ENCODE measurements around the gene XPR1. TPM values are rescaled to one million over a fixed set of nuclear protein-coding genes. Genes with fewer than 3 reads are reported as not detected.

Gene XPR1
- total and polyA plus RNA-seq, 10 of the 15 experiments (the other 5 are each of a cell fraction or from before 2014, with no cell fraction given): 1.1 to 33.9 (median 11.3) TPM

DNA sequence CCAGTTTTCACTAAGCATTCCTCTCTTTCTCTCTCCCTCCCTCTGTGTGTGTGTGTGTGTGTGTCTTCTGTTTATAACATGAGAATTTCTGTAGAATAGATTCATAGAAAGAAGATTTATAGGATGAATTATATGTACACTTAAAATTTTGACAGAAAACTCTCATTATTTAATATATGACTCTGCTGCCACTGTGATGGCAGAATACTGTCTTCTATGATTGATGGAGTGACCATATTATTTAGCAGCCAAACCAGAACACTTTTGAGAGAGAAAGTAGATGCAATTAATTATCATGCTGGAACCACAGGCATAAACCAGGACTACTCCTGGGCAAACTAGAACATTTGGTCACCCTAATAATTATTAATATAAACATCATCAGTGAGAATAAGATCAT, 34.3 kb upstream of the XPR1 start:
- no peak overlapping the region for H3K4me2 ChIP-seq (ENCODE audit: control insufficient read depth, insufficient read depth)
- RAD21 ChIA-PET (ENCODE audit: unreplicated experiment): no interaction called here
- POLR2A ChIA-PET: no interaction called here
- FAIRE-seq: no peak
- H3K27ac ChIP-seq (ENCODE audit: control insufficient read depth, insufficient read depth): no peak overlapping the region
- no peak for ATAC-seq
- no peaks in the 10 kb centered on the region for H3K36me3 ChIP-seq (ENCODE audit: control insufficient read depth in 2 of 2, insufficient read depth in 2 of 2, low read length in 1 of 2)
- no peak for DNase-seq (ENCODE audit: low read depth, low spot score)
- SMC1A ChIA-PET (ENCODE audit: uncharacterized antibody, unreplicated experiment): no interaction called here
- no TSS peak for BruUV-seq (replicated peaks)
- intact Hi-C loops (cut with micrococcal nuclease; ENCODE audit: unreplicated experiment) (no loop called here), in situ Hi-C loops (cut with MboI) (no loop called here)
- H3K9me3 ChIP-seq (replicated peaks; ENCODE audit: control insufficient read depth, insufficient read depth, low read length): no peaks in the 10 kb centered on the region
- no peak overlapping the region for H3K9ac ChIP-seq (ENCODE audit: control insufficient read depth, insufficient read depth, low read length)
- CTCF ChIA-PET: no interaction called here
- no peak overlapping the region for H2AFZ ChIP-seq (ENCODE audit: control insufficient read depth, low read depth, low read length)
- H3K27me3 ChIP-seq (replicated peaks in 1 of 2; ENCODE audit: control insufficient read depth in 2 of 2, insufficient read depth in 2 of 2, low read length in 1 of 2): no peaks in the 10 kb centered on the region
- H4K20me1 ChIP-seq (ENCODE audit: control insufficient read depth, insufficient read depth): no peaks in the 10 kb centered on the region
- H3K4me3 ChIP-seq: no peak overlapping the region
- no peak for TF ChIP-seq ZNF207 (IDR thresholded peaks at IDR 0.05; ENCODE audit: borderline replicate concordance)
- no peak for TF ChIP-seq MEF2A (IDR thresholded peaks at IDR 0.05; ENCODE audit: insufficient read depth, low read depth, low read length)
- TF ChIP-seq ZSCAN29 (IDR thresholded peaks at IDR 0.05): no peak
- TF ChIP-seq E4F1 (IDR thresholded peaks at IDR 0.05; ENCODE audit: borderline replicate concordance, partially characterized antibody): no peak
- no peak for TF ChIP-seq NR2F1 (conservative IDR thresholded peaks at IDR 0.05)
- no peak for TF ChIP-seq POLR2AphosphoS2 (IDR thresholded peaks at IDR 0.05; ENCODE audit: low read depth, low read length)
- TF ChIP-seq YY1 (IDR thresholded peaks at IDR 0.05; ENCODE audit: low read depth, low read length): no peak
- TF ChIP-seq LARP7 (IDR thresholded peaks at IDR 0.05): no peak
- TF ChIP-seq CHD2 (IDR thresholded peaks at IDR 0.05; ENCODE audit: borderline replicate concordance, low read depth, low read length): no peak
- TF ChIP-seq BRCA1 (IDR thresholded peaks at IDR 0.05; ENCODE audit: low read depth, low read length): no peak
- no peak for TF ChIP-seq SUPT20H (IDR thresholded peaks at IDR 0.05; ENCODE audit: borderline replicate concordance, control insufficient read depth, low read depth, low read length)
- TF ChIP-seq SREBF1 (IDR thresholded peaks at IDR 0.05; ENCODE audit: low read length): no peak
- TF ChIP-seq MTA3 (IDR thresholded peaks at IDR 0.05; ENCODE audit: borderline replicate concordance, low read length): no peak
- no peak for TF ChIP-seq TCF12 (IDR thresholded peaks at IDR 0.05; ENCODE audit: low read depth, low read length)
- no peak for TF ChIP-seq NR2C2 (IDR thresholded peaks at IDR 0.05; ENCODE audit: borderline replicate concordance, control insufficient read depth, insufficient read length, low read depth)
- no peak for TF ChIP-seq ZNF24 (IDR thresholded peaks at IDR 0.05)
- TF ChIP-seq, protein P1, sequence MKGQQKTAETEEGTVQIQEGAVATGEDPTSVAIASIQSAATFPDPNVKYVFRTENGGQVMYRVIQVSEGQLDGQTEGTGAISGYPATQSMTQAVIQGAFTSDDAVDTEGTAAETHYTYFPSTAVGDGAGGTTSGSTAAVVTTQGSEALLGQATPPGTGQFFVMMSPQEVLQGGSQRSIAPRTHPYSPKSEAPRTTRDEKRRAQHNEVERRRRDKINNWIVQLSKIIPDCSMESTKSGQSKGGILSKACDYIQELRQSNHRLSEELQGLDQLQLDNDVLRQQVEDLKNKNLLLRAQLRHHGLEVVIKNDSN (IDR thresholded peaks at IDR 0.05; ENCODE audit: borderline replicate concordance, extremely low read length, insufficient read depth, low read depth, low read length): no peak
- no peak for TF ChIP-seq ELK1 (IDR thresholded peaks at IDR 0.05; ENCODE audit: low read depth, low read length)
- H3K4me1 ChIP-seq (ENCODE audit: control insufficient read depth, insufficient read depth, low read length): no peaks in the 10 kb centered on the region
- no peaks in the 10 kb centered on the region for H3K79me2 ChIP-seq (ENCODE audit: control insufficient read depth, insufficient read depth, low read length)
